ENCODE data around the gene MCF2L2.
"Not testable (repeated sequence)": the region's sequence is repeated elsewhere in the genome, so short reads cannot be mapped to it uniquely, and the experiment has no call there.

The MCF2L2 gene

GRCh38 chr3:183203670-183204069 is 224.7 kb downstream of the MCF2L2 start:
- DNase-seq (ENCODE audit: low spot score) = no peak

GRCh38 chr3:183202004-183202722 is 226.3 kb downstream of the MCF2L2 start:
- no peak for DNase-seq (ENCODE audit: low spot score)

GRCh38 chr3:183198939-183199338 is 229.5 kb downstream of the MCF2L2 start:
- DNase-seq (ENCODE audit: low spot score) = no peak

- DNase-seq (ENCODE audit: low spot score) = no peak
Measured at GRCh38 chr3:183197734-183198133, 230.7 kb downstream of the MCF2L2 start.

- DNase-seq (ENCODE audit: low spot score) = peak; percentile 63
Measured at GRCh38 chr3:183195266-183195665, 233.2 kb downstream of the MCF2L2 start.

GRCh38 chr3:183193762-183194689 is 234.4 kb downstream of the MCF2L2 start:
- no peak for DNase-seq (ENCODE audit: low spot score)

- DNase-seq (ENCODE audit: low spot score) = no peak
Measured at GRCh38 chr3:183192650-183193300, 235.6 kb downstream of the MCF2L2 start.

GRCh38 chr3:183189641-183190040 is 238.8 kb downstream of the MCF2L2 start:
- DNase-seq (ENCODE audit: low spot score) = peak; percentile 71

GRCh38 chr3:183188895-183189462 is 239.4 kb downstream of the MCF2L2 start:
- DNase-seq (ENCODE audit: low spot score) = peak; percentile 43

- no peak for DNase-seq (ENCODE audit: low spot score)
Measured at GRCh38 chr3:183185696-183186095, 242.7 kb downstream of the MCF2L2 start.

GRCh38 chr3:183182732-183183610 is 245.4 kb downstream of the MCF2L2 start:
- no peak for DNase-seq (ENCODE audit: low spot score)

GRCh38 chr3:183182073-183182472 is 246.3 kb downstream of the MCF2L2 start:
- DNase-seq (ENCODE audit: low spot score) = no peak

GRCh38 chr3:183181606-183182005 is 246.8 kb downstream of the MCF2L2 start:
- no peak for DNase-seq (ENCODE audit: low spot score)

- DNase-seq (ENCODE audit: low spot score) = no peak
Measured at GRCh38 chr3:183180784-183181295, 247.6 kb downstream of the MCF2L2 start.

GRCh38 chr3:183180110-183180783 is 248.2 kb downstream of the MCF2L2 start:
- no peak for DNase-seq (ENCODE audit: low spot score)

- DNase-seq (ENCODE audit: low spot score) = peak; percentile 19
Measured at GRCh38 chr3:183179550-183179908, 248.9 kb downstream of the MCF2L2 start.

GRCh38 chr3:183178833-183179549 is 249.4 kb downstream of the MCF2L2 start:
- peak; percentile 29 for DNase-seq (ENCODE audit: low spot score)

GRCh38 chr3:183178512-183178832 is 249.9 kb downstream of the MCF2L2 start:
- DNase-seq (ENCODE audit: low spot score) = no peak

GRCh38 chr3:183172051-183172639 is 256.3 kb downstream of the MCF2L2 start:
- DNase-seq (ENCODE audit: low spot score) = no peak

GRCh38 chr3:183167975-183168374 is 260.4 kb downstream of the MCF2L2 start:
- DNase-seq (ENCODE audit: low spot score) = not testable (repeated sequence)

Measured in cerebellar cortex (tissue), 1 donor.